Left ventricle myocardium superior (tissue), 1 donor: ENCODE measurements around the gene CHST6. TPM values are rescaled to one million over a fixed set of nuclear protein-coding genes. Genes with fewer than 3 reads are reported as not detected.
"Not testable (repeated sequence)": the region's sequence is repeated elsewhere in the genome, so short reads cannot be mapped to it uniquely, and the experiment has no call there.

Experiments used
- ATAC-seq: fragments of 200-7000 bp; cut with Tn5 transposase; one replicate; pipeline ENCODE4 v1.9.1; 2020; ENCODE audit warnings: mild to moderate bottlenecking, moderate library complexity
- DNase-seq: peaks from one replicate; pipeline ENCODE4 v3.0.0-alpha.2; 2020
- intact Hi-C: fragments of 100-400 bp; cut with micrococcal nuclease; formaldehyde crosslinking; loops from one replicate; pipeline ENCODE4 v1.11.0; 2022
- total RNA-seq: library from RNA; stranded (reverse); fragmentation: NEBNext Ultra II Directional; extraction: Animal tissue kit (Norgen Biotek cat#: 25700); gene quantifications from one replicate; pipeline ENCODE4 v1.2.1, GENCODE V29; 2021
- donor health status: DM: no; HTN: yes; CAD: no; lungs with severe emphysema.

CHST6 gene
- total RNA-seq, 1 donor from 2014 or later = 0.27 TPM

GRCh38 chr16:75506574-75506973 lies 11.3 kb upstream of the CHST6 start:
- intact Hi-C loops = no loop called here
- DNase-seq (no peak), ATAC-seq (peak; percentile 83)

- DNase-seq (no peak), ATAC-seq (no peak)
- intact Hi-C loops = no loop called here
Measured at GRCh38 chr16:75506107-75506506, 10.9 kb upstream of the CHST6 start.

- DNase-seq (no peak), ATAC-seq (no peak)
- intact Hi-C loops = no loop called here
Measured at GRCh38 chr16:75503801-75504200, 8.6 kb upstream of the CHST6 start.

GRCh38 chr16:75502916-75503605 lies 7.8 kb upstream of the CHST6 start:
- DNase-seq = no peak
- intact Hi-C loops = no loop called here
- ATAC-seq = no peak

GRCh38 chr16:75501820-75502219 lies 6.6 kb upstream of the CHST6 start:
- peak; percentile 78 for ATAC-seq
- DNase-seq = peak; percentile 74
- intact Hi-C loops = not testable (repeated sequence)

- intact Hi-C loops = no loop called here
- ATAC-seq = no peak
- DNase-seq = no peak
Measured at GRCh38 chr16:75501359-75501758, 6.1 kb upstream of the CHST6 start.

- DNase-seq = peak; percentile 87
- ATAC-seq = peak; percentile 86
- intact Hi-C loops = not testable (repeated sequence)
Measured at GRCh38 chr16:75498605-75499322, 3.5 kb upstream of the CHST6 start.

- DNase-seq (no peak), ATAC-seq (no peak)
- intact Hi-C loops = no loop called here
Measured at GRCh38 chr16:75497558-75497957, 2.3 kb upstream of the CHST6 start.

- DNase-seq = no peak
- intact Hi-C loops = no loop called here
- ATAC-seq = no peak
Measured at GRCh38 chr16:75494661-75495075, 573 bp downstream of the CHST6 start.

GRCh38 chr16:75494184-75494583 lies 1.1 kb downstream of the CHST6 start:
- DNase-seq (no peak), ATAC-seq (no peak)
- intact Hi-C loops = no loop called here

GRCh38 chr16:75491876-75492275 lies 3.4 kb downstream of the CHST6 start:
- ATAC-seq = no peak
- no peak for DNase-seq
- intact Hi-C loops = no loop called here

GRCh38 chr16:75488322-75488721 lies 6.9 kb downstream of the CHST6 start:
- intact Hi-C loops = no loop called here
- no peak for DNase-seq
- ATAC-seq = no peak

- no peak for DNase-seq
- ATAC-seq = no peak
- intact Hi-C loops = no loop called here
Measured at GRCh38 chr16:75486676-75487313, 8.4 kb downstream of the CHST6 start.

- ATAC-seq (no peak), DNase-seq (no peak)
- intact Hi-C loops = no loop called here
Measured at GRCh38 chr16:75486014-75486675, 9.1 kb downstream of the CHST6 start.

GRCh38 chr16:75485230-75486013 lies 9.8 kb downstream of the CHST6 start:
- DNase-seq = no peak
- intact Hi-C loops = no loop called here
- ATAC-seq = no peak

GRCh38 chr16:75483222-75483621 lies 12.0 kb downstream of the CHST6 start:
- DNase-seq (no peak), ATAC-seq (no peak)
- intact Hi-C loops = no loop called here

- ATAC-seq = no peak
- DNase-seq = no peak
- intact Hi-C loops = no loop called here
Measured at GRCh38 chr16:75482434-75483205, 12.6 kb downstream of the CHST6 start.

- DNase-seq (no peak), ATAC-seq (no peak)
- intact Hi-C loops = no loop called here
Measured at GRCh38 chr16:75481475-75481874, 13.8 kb downstream of the CHST6 start.
